ENCODE data around the gene YRDC. TPM values are rescaled to one million over a fixed set of nuclear protein-coding genes. Genes with fewer than 3 reads are reported as not detected.

The YRDC gene
- total and polyA plus RNA-seq, 2 experiments from 2014 or later, result 18.4 to 46.0 TPM

DNA sequence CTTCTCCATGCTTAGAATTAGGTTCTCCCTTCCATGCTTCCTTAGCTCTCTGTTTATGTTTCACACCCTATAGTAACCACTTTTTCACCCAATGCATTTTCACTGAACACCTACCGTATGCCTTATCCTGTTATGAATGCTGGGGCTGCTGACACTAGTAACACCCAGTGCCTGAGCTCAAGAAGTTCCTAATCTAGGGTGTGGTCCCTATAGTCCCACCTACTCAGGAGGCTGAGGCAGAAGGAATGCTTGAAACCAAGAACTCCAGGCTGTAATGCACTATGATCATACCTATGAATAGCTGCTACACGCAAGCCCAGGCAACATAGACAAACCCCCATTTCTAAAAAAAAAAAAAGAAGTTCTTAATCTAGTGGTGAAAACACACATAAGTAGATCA, 48.6 kb downstream of the YRDC start:
- H3K79me2 ChIP-seq (replicated peaks; ENCODE audit: insufficient read depth), result no peaks in the 10 kb centered on the region
- H3K4me1 ChIP-seq (ENCODE audit: insufficient read depth), result peaks cover under 1% of the 10 kb centered on the region; the same call in 1 of the 2 replicates
- Mint-ChIP-seq H3K27ac (no peak overlapping the region), H3K9me3 (no peaks in the 10 kb centered on the region), H3K36me3 (ENCODE audit: low read depth) (no peaks in the 10 kb centered on the region), H3K4me1 (peaks cover 4% of the 10 kb centered on the region), H3K27me3 (ENCODE audit: insufficient read depth, low read depth, poor library complexity) (peaks cover 52% of the 10 kb centered on the region), H3K4me3 (no peak overlapping the region)
- H3K4me2 ChIP-seq, result no peak overlapping the region
- H3K27me3 ChIP-seq (ENCODE audit: insufficient read depth), result peaks cover 89% of the 10 kb centered on the region
- H3K27ac ChIP-seq (ENCODE audit: low read depth), result no peak overlapping the region
- no peaks in the 10 kb centered on the region; the same call in none of the 2 replicates for H4K20me1 ChIP-seq (replicated peaks; ENCODE audit: insufficient read depth)
- DNase-seq (ENCODE audit: low spot score) (no peak), ATAC-seq (no peak)
- no peaks in the 10 kb centered on the region for H3K36me3 ChIP-seq (ENCODE audit: insufficient read depth)
- H3K4me3 ChIP-seq, result no peak overlapping the region
- no peaks in the 10 kb centered on the region for H3F3A ChIP-seq (replicated peaks; ENCODE audit: low read depth)
- TF ChIP-seq ZNF331 (CRISPR knock-in tag; IDR thresholded peaks at IDR 0.05; ENCODE audit: low read depth) (no peak), JUNB (IDR thresholded peaks at IDR 0.05; ENCODE audit: unreplicated experiment) (no peak), EZH2 (IDR thresholded peaks at IDR 0.05; ENCODE audit: low read depth, unreplicated experiment) (no peak)
- TF ChIP-seq, protein P1, sequence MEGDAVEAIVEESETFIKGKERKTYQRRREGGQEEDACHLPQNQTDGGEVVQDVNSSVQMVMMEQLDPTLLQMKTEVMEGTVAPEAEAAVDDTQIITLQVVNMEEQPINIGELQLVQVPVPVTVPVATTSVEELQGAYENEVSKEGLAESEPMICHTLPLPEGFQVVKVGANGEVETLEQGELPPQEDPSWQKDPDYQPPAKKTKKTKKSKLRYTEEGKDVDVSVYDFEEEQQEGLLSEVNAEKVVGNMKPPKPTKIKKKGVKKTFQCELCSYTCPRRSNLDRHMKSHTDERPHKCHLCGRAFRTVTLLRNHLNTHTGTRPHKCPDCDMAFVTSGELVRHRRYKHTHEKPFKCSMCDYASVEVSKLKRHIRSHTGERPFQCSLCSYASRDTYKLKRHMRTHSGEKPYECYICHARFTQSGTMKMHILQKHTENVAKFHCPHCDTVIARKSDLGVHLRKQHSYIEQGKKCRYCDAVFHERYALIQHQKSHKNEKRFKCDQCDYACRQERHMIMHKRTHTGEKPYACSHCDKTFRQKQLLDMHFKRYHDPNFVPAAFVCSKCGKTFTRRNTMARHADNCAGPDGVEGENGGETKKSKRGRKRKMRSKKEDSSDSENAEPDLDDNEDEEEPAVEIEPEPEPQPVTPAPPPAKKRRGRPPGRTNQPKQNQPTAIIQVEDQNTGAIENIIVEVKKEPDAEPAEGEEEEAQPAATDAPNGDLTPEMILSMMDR (conservative IDR thresholded peaks at IDR 0.05; ENCODE audit: low read depth in 2 of 2), result no peak
- TF ChIP-seq, protein P2, sequence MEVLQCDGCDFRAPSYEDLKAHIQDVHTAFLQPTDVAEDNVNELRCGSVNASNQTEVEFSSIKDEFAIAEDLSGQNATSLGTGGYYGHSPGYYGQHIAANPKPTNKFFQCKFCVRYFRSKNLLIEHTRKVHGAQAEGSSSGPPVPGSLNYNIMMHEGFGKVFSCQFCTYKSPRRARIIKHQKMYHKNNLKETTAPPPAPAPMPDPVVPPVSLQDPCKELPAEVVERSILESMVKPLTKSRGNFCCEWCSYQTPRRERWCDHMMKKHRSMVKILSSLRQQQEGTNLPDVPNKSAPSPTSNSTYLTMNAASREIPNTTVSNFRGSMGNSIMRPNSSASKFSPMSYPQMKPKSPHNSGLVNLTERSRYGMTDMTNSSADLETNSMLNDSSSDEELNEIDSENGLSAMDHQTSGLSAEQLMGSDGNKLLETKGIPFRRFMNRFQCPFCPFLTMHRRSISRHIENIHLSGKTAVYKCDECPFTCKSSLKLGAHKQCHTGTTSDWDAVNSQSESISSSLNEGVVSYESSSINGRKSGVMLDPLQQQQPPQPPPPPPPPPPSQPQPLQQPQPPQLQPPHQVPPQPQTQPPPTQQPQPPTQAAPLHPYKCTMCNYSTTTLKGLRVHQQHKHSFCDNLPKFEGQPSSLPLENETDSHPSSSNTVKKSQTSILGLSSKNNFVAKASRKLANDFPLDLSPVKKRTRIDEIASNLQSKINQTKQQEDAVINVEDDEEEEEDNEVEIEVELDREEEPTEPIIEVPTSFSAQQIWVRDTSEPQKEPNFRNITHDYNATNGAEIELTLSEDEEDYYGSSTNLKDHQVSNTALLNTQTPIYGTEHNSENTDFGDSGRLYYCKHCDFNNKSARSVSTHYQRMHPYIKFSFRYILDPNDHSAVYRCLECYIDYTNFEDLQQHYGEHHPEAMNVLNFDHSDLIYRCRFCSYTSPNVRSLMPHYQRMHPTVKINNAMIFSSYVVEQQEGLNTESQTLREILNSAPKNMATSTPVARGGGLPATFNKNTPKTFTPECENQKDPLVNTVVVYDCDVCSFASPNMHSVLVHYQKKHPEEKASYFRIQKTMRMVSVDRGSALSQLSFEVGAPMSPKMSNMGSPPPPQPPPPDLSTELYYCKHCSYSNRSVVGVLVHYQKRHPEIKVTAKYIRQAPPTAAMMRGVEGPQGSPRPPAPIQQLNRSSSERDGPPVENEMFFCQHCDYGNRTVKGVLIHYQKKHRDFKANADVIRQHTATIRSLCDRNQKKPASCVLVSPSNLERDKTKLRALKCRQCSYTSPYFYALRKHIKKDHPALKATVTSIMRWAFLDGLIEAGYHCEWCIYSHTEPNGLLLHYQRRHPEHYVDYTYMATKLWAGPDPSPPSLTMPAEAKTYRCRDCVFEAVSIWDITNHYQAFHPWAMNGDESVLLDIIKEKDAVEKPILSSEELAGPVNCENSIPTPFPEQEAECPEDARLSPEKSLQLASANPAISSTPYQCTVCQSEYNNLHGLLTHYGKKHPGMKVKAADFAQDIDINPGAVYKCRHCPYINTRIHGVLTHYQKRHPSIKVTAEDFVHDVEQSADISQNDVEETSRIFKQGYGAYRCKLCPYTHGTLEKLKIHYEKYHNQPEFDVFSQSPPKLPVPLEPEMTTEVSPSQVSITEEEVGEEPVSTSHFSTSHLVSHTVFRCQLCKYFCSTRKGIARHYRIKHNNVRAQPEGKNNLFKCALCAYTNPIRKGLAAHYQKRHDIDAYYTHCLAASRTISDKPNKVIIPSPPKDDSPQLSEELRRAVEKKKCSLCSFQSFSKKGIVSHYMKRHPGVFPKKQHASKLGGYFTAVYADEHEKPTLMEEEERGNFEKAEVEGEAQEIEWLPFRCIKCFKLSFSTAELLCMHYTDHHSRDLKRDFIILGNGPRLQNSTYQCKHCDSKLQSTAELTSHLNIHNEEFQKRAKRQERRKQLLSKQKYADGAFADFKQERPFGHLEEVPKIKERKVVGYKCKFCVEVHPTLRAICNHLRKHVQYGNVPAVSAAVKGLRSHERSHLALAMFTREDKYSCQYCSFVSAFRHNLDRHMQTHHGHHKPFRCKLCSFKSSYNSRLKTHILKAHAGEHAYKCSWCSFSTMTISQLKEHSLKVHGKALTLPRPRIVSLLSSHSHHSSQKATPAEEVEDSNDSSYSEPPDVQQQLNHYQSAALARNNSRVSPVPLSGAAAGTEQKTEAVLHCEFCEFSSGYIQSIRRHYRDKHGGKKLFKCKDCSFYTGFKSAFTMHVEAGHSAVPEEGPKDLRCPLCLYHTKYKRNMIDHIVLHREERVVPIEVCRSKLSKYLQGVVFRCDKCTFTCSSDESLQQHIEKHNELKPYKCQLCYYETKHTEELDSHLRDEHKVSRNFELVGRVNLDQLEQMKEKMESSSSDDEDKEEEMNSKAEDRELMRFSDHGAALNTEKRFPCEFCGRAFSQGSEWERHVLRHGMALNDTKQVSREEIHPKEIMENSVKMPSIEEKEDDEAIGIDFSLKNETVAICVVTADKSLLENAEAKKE (CRISPR knock-in tag; IDR thresholded peaks at IDR 0.05), result no peak
- TF ChIP-seq, protein P3, sequence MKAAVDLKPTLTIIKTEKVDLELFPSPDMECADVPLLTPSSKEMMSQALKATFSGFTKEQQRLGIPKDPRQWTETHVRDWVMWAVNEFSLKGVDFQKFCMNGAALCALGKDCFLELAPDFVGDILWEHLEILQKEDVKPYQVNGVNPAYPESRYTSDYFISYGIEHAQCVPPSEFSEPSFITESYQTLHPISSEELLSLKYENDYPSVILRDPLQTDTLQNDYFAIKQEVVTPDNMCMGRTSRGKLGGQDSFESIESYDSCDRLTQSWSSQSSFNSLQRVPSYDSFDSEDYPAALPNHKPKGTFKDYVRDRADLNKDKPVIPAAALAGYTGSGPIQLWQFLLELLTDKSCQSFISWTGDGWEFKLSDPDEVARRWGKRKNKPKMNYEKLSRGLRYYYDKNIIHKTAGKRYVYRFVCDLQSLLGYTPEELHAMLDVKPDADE (IDR thresholded peaks at IDR 0.05), result no peak
- TF ChIP-seq, protein P4, sequence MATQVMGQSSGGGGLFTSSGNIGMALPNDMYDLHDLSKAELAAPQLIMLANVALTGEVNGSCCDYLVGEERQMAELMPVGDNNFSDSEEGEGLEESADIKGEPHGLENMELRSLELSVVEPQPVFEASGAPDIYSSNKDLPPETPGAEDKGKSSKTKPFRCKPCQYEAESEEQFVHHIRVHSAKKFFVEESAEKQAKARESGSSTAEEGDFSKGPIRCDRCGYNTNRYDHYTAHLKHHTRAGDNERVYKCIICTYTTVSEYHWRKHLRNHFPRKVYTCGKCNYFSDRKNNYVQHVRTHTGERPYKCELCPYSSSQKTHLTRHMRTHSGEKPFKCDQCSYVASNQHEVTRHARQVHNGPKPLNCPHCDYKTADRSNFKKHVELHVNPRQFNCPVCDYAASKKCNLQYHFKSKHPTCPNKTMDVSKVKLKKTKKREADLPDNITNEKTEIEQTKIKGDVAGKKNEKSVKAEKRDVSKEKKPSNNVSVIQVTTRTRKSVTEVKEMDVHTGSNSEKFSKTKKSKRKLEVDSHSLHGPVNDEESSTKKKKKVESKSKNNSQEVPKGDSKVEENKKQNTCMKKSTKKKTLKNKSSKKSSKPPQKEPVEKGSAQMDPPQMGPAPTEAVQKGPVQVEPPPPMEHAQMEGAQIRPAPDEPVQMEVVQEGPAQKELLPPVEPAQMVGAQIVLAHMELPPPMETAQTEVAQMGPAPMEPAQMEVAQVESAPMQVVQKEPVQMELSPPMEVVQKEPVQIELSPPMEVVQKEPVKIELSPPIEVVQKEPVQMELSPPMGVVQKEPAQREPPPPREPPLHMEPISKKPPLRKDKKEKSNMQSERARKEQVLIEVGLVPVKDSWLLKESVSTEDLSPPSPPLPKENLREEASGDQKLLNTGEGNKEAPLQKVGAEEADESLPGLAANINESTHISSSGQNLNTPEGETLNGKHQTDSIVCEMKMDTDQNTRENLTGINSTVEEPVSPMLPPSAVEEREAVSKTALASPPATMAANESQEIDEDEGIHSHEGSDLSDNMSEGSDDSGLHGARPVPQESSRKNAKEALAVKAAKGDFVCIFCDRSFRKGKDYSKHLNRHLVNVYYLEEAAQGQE (IDR thresholded peaks at IDR 0.05; ENCODE audit: unreplicated experiment), result no peak
- H2AFZ ChIP-seq, result no peak overlapping the region
- H3K9me2 ChIP-seq (ENCODE audit: insufficient read depth), result no peaks in the 10 kb centered on the region
